ENCODE measurements around the gene UBL4A. TPM values are rescaled to one million over a fixed set of nuclear protein-coding genes. Genes with fewer than 3 reads are reported as not detected.

UBL4A gene
- total RNA-seq, 1 donor from 2014 or later = 34.0 TPM

GRCh38 chrX:154484255-154485149 lies 1.9 kb downstream of the UBL4A start:
- DNase-seq (no peak), ATAC-seq (no peak)
- H3K36me3 ChIP-seq = peaks cover 14% of the 10 kb centered on the region
- H3K27me3 ChIP-seq (ENCODE audit: low read depth) = no peaks in the 10 kb centered on the region
- no peak overlapping the region for H3K27ac ChIP-seq
- peaks cover 27% of the 10 kb centered on the region for H3K4me1 ChIP-seq
- no peaks in the 10 kb centered on the region for H3K9me3 ChIP-seq
- no peak overlapping the region for H3K4me3 ChIP-seq
- TF ChIP-seq, protein P1, sequence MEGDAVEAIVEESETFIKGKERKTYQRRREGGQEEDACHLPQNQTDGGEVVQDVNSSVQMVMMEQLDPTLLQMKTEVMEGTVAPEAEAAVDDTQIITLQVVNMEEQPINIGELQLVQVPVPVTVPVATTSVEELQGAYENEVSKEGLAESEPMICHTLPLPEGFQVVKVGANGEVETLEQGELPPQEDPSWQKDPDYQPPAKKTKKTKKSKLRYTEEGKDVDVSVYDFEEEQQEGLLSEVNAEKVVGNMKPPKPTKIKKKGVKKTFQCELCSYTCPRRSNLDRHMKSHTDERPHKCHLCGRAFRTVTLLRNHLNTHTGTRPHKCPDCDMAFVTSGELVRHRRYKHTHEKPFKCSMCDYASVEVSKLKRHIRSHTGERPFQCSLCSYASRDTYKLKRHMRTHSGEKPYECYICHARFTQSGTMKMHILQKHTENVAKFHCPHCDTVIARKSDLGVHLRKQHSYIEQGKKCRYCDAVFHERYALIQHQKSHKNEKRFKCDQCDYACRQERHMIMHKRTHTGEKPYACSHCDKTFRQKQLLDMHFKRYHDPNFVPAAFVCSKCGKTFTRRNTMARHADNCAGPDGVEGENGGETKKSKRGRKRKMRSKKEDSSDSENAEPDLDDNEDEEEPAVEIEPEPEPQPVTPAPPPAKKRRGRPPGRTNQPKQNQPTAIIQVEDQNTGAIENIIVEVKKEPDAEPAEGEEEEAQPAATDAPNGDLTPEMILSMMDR (IDR thresholded peaks at IDR 0.05) = no peak
- intact Hi-C loops (cut with DNase I) = no loop called here

DNA sequence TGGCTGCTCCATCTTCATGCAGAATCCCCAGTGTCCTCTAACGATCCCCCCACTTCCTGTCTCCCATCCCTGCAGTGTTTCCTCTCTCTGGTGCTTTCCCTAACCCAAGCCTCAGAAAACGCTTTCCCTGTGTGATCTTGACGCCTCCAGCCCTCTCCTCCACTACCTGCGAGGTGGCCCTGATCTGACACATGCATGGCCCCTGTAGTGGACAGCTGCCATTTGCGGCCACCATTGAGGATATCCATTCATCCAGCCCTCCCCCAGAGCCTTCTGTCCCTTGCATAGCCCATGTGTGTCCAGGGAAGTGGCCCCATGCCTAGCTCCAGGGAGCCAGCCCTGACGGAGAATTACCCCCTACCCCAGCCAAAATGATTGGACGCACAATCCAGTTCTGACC lies 3.1 kb downstream of the UBL4A start:
- Histone ChIP-seq H3K27ac (no peak overlapping the region), H3K4me3 (no peak overlapping the region), H3K27me3 (ENCODE audit: low read depth) (no peaks in the 10 kb centered on the region), H3K36me3 (peaks cover 14% of the 10 kb centered on the region), H3K9me3 (no peaks in the 10 kb centered on the region), H3K4me1 (peaks cover 23% of the 10 kb centered on the region)
- DNase-seq = no peak
- TF ChIP-seq, protein P1 (IDR thresholded peaks at IDR 0.05) = no peak
- ATAC-seq = no peak
- intact Hi-C loops (cut with DNase I) = no loop called here

- ATAC-seq (no peak), DNase-seq (no peak)
- Histone ChIP-seq H3K27ac (no peak overlapping the region), H3K36me3 (peaks cover 14% of the 10 kb centered on the region), H3K9me3 (no peaks in the 10 kb centered on the region), H3K4me1 (peaks cover 23% of the 10 kb centered on the region), H3K27me3 (ENCODE audit: low read depth) (no peaks in the 10 kb centered on the region), H3K4me3 (no peak overlapping the region)
- intact Hi-C loops (cut with DNase I) = no loop called here
- TF ChIP-seq, protein P1 (IDR thresholded peaks at IDR 0.05) = no peak
Measured at GRCh38 chrX:154482786-154483185, 3.6 kb downstream of the UBL4A start.

DNA sequence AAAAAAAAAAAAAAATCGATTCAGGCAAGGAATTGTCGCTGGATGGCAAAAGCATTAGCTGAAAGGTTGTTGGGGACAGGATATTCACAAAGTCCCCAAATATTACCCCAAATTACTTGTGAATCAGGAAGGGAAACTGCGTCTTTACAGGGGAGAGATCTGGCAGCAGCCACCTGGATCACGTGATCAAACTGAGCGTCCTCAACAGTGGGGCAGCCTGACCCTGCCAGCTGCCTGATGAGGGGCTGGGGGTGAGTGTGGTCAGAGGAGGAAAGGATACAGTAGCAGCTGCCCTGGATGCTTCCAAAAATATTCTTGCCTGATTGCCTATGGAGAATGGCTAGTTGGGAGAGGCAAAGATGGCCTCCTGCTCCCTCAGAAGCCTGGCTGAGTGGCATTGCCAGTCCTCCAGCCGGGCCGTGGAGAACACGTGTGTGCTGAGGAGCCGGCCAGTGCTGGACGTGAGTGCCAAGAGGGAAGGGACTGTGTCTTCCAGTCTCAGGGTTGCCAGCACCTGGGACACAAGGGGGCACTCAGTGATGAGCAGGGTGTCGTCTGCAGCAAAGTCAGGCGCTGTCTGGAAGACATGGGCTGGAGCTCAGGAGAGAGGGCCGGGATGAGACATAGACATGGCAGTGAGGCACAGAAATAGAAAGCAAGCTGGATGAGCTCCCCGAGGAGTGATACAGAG lies 4.4 kb downstream of the UBL4A start:
- DNase-seq = no peak
- peaks cover 17% of the 10 kb centered on the region for H3K4me1 ChIP-seq
- TF ChIP-seq, protein P1 (IDR thresholded peaks at IDR 0.05) = no peak

GRCh38 chrX:154481195-154481594 lies 5.2 kb downstream of the UBL4A start:
- Histone ChIP-seq H3K9me3 (no peaks in the 10 kb centered on the region), H3K4me1 (peaks cover 15% of the 10 kb centered on the region), H3K27ac (no peak overlapping the region), H3K4me3 (no peak overlapping the region), H3K36me3 (peaks cover 14% of the 10 kb centered on the region), H3K27me3 (ENCODE audit: low read depth) (no peaks in the 10 kb centered on the region)
- TF ChIP-seq, protein P1 (IDR thresholded peaks at IDR 0.05) = no peak
- no peak for DNase-seq
- no peak for ATAC-seq
- intact Hi-C loops (cut with DNase I) = no loop called here

More for the DNA sequence above, 4.4 kb downstream of the UBL4A start:
- Histone ChIP-seq H3K27ac (no peak overlapping the region), H3K36me3 (peaks cover 14% of the 10 kb centered on the region), H3K27me3 (ENCODE audit: low read depth) (no peaks in the 10 kb centered on the region), H3K4me3 (no peak overlapping the region), H3K9me3 (no peaks in the 10 kb centered on the region)
- intact Hi-C loops (cut with DNase I) = no loop called here
- ATAC-seq = no peak
